Pons (tissue), 1 donor: ENCODE results near the gene PDSS2.
"Not testable (repeated sequence)": the region's sequence is repeated elsewhere in the genome, so short reads cannot be mapped to it uniquely, and the experiment has no call there.

Source experiments
- DNase-seq: peaks from one replicate; pipeline ENCODE4 v3.0.0-alpha.2; 2016; ENCODE audit warnings: low spot score

The PDSS2 gene

GRCh38 chr6:107475360-107475759, 16.0 kb upstream of the PDSS2 start:
- not testable (repeated sequence) for DNase-seq

- DNase-seq: no peak
Observed at GRCh38 chr6:107473660-107474059, 14.3 kb upstream of the PDSS2 start.

DNA sequence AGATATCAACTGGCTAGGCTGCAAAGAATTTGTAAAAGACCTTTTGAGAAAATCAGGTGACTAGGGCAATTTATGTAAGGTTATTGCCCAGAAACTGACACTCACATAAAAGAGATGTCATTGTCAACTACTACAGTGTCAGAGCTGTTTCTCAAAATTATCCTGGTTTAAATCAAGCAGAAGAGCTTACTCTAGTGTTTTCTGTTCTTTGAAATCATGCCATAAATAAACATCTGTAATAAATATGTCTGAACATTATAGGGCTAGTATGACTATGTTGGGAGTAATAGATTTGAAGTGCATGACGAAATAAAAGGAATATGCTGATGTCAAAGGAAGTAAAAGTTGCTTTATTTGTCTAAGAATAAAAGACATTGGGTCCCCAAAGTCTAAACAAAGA, 11.0 kb upstream of the PDSS2 start:
- DNase-seq: no peak

GRCh38 chr6:107466062-107466461, 6.7 kb upstream of the PDSS2 start:
- DNase-seq: no peak

DNA sequence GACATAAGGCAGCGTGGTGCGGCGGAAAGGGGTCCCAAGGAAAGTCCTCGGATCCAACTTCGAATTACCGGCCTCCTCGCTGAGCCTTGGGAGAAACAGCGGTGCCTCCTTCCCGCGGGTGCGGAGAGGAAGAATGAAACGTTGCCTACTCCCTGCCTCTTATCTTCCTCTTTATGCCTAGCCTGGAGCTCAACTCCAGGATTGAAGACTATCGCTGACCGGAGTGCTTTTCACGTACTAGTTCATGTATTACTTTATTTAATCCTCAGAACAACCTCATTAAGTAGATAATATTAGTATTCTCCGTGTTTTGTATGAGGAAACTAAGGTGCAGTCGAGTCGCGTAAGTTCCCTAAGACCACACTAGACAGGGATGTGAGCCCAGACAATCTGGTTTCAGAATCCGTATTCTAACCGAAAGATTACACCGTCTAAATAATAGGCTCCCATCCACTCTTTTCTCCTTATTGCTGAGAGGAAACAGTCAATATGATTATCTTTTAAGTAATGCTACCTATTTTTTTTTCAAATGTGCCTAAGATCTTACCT, 793 bp upstream of the PDSS2 start:
- DNase-seq: peak; percentile 51

DNA sequence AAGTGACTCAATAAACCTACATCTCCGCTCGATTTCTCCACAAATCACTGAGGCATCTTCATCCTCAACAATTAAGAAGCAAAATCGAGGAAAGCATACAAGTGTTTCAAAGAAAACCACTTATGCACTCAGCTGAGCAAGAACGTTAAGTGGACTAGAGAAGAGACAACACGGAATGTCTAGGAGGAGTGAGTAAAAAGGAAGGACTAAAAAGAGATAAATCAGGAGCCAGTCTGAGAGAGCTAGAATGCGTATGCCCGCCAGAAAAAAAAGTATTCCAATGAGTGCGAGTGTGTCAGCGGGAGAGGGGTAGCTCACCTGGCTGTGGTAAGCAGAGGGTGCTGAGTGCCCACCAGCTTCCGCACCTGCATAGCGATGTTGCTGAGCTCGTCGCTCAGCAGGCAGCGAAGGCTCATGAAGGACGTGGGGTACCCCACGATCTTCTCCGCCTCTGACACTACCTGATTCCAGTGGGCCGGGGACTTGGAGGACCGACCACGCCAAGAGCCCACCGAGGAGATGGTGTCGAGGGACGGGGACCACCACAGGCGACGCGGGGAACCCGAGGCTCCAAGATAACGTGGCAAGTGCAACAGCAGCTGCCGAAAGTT, 587 bp downstream of the PDSS2 start:
- DNase-seq: peak; percentile 25

DNA sequence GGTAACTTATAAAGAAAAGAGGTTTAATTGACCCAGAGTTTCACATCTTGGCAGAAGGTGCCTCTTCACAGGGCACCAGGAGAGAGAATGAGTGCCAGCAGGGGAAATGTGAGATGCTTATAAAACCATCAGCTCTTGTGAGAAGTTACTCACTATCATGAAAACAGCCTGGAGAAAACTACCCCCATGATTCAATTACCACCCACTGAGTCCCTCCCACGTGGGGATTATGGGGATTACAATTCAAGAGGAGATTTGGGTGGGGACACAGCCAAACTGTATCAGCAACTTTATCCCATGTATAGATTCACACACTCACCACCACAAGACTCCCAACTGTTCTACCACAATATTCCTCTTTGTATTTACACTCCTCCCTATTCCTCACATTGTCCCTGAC, 10.6 kb downstream of the PDSS2 start:
- DNase-seq: no peak

- DNase-seq: no peak
Observed at GRCh38 chr6:107447663-107448216, 11.6 kb downstream of the PDSS2 start.

GRCh38 chr6:107444277-107444676, 15.1 kb downstream of the PDSS2 start:
- no peak for DNase-seq

- DNase-seq: no peak
Observed at GRCh38 chr6:107443608-107444267, 15.6 kb downstream of the PDSS2 start.

- no peak for DNase-seq
Observed at GRCh38 chr6:107442938-107443607, 16.3 kb downstream of the PDSS2 start.

GRCh38 chr6:107441682-107442081, 17.7 kb downstream of the PDSS2 start:
- DNase-seq: no peak

- DNase-seq: no peak
Observed at GRCh38 chr6:107440936-107441335, 18.4 kb downstream of the PDSS2 start.

DNA sequence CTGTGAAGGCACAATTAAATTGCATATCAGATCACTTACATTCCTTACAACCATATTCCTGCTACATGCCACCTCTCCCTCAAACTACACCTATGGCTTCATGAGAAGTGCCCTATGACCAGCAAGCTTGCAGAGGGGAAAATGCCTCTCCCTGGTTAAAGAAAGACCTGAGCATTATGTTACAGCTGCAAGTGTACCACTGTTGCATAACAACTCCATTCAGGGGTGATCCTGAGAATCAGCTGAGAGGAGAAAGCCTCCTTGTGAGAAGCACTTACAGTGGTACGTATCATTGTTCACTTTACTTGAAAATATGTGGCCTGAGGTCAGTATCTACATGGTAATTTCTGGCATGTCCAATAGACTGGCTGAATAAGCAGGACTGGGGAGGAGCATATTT, 20.0 kb downstream of the PDSS2 start:
- no peak for DNase-seq

DNA sequence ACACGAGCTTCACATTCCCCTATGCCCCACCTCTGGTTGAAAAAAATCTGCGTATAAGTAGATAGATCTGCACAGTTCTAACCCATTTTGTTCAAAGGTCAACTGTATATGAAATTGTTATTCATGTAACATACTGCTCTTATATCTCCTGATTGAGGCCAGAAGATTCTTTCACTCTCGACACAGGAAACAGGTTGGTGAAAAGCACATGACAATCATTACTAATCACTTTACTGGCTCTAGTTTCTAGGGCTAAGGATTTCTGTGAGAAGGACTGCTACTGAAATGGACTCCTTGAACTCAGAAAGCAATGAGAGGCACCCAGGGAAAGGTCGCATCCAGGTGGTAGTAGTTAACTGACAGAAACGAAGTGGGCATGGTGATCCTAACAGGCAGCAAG, 21.7 kb downstream of the PDSS2 start:
- no peak for DNase-seq

DNA sequence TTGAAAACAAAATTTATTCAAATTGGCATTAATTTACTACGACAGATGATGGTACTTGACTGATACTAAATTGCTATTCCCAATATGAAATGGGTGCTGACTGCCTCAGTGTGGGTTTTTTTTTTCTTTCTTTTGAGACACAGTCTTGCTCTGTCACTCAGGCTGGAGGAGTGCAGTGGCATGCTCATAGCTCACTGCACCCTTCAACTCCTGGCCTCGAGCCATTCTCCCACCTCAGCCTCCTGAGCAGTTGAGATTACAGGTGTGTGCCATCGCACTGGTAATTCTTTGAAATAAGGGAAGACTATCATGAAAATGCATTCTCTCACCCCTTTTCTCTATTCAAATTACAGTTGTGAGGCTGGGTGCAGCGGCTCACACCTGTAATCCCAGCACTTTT, 22.5 kb downstream of the PDSS2 start:
- no peak for DNase-seq

GRCh38 chr6:107435798-107436197, 23.6 kb downstream of the PDSS2 start:
- DNase-seq: no peak

DNA sequence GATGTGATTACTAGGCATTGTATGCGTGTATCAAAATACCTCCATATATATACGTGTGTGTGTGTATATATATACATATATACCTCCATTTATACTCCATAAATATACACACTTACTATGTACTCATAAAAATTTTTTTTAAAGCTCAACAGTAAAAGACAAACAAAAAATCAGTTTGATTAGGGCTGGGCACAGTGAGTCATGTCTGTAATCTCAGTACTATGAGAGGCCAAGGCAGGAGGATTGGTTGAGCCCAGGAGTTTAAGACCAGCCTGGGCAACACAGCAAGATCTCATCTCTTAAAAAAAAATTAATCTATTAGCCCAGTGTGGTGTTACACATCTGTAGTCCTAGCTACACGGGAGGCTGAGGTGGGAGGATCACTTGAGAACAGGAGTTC, 24.6 kb downstream of the PDSS2 start:
- DNase-seq: no peak

DNA sequence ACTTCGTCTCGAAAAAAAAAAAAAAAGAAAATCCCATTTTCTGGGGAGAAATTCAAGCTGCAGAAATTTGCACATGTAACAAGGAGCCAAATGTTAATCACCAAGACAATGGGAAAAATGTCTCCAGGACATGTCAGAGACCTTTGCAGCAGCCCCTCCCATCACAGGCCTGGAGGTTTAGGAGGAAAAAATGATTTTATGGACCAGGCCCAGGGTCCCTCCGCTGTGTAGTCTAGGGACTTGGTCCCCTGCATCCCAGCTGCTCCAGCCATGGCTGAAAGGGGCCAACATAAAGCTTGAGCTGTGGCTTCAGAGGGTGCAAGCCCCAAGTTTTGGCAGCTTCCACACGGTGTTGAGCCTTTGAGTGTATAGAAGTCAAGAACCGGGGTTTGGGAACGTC, 33.4 kb downstream of the PDSS2 start:
- DNase-seq: not testable (repeated sequence)

GRCh38 chr6:107423474-107423990, 35.8 kb downstream of the PDSS2 start:
- DNase-seq: peak; percentile 3

DNA sequence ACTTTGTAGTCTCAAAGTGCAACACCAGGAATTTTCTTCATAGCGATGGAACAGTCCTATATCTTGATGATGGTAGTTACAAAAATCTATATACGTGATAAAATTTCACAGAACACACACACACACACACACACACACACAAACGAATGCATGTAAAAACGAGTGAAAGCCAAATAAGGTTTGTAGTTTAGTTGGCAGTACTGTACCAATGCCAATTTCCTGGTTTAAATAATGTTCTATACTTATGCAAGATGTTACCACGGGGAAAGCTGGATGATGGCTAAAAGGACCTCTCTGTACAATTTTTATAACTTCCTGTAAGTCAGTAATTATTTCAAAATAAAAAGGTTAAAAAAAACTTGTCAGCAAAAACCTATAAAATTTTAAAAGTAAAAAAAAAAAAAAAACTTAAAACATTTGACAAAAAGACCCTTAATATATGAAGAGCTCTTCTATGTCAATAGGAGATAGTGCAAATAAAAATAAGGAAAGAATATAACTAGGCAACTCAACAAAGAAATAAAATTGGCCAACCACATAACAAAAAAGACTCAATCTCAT, 37.6 kb downstream of the PDSS2 start:
- DNase-seq: no peak

GRCh38 chr6:107419733-107420132, 39.6 kb downstream of the PDSS2 start:
- DNase-seq: no peak
